K562 (cell line): ENCODE results near the gene SLC39A5.

Experiments
- EGR1 ChIP-seq: fragments of 450-650 bp; conservative IDR thresholded peaks from 2 replicates; pipeline ENCODE4 v1.6.1; 2017; ENCODE audit warnings: mild to moderate bottlenecking
- POLR2A ChIP-seq: fragments of 450-650 bp; conservative IDR thresholded peaks from 2 replicates; pipeline ENCODE4 v1.6.1; 2016
- TF ChIP-seq, protein P1 (sequence below), 2 experiments: fragments of 450-650 bp; formaldehyde crosslinking in 1 of 2; IDR thresholded peaks; 2 replicates each; pipeline versions ENCODE4 v1.4.0 to v1.6.1; 2014 to 2020; ENCODE audit warnings: mild to moderate bottlenecking in 2 of 2, borderline replicate concordance in 1 of 2, low read depth in 1 of 2

DNA sequence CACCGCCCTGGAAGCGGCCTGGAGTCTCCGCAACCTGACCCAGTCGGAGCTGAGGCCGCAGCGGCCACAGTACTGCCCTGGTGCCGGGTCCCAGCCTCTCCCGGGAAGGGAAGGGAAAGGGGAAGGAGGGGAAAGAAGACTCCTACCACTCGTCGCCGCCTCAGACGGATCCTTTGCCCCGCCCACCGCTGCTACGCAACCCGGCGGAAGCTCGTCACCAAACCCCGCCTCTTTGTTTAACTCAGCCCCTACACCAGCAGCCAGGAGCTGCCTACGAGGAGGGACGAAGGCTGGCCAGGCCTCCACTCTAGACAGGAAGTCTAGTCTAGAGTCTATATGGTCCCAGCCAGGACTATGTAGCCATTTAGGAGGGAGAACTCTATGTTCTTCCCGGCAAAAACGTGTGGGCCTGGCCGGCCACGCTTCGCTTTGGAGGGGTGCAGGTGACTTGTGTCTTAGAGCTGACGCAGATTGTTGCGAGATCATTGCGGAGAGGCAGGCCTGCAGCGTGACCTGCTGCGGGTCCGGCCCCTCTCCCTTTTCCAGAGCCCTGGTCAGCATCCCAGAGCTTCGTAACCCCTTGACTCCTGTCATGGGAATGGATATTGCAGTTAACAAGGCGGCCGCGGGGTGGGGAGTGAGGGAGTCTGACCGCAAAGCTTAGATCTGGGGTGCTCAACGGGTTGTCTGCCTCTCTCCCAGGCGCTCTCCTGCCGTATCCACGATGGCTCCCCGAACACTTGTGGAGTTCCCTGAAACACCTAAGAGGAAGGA, 7.9 kb upstream of the SLC39A5 start, which contains the start of gene RNF41:
- TF ChIP-seq POLR2A, result peak; percentile 96
- no peak for TF ChIP-seq EGR1
- TF ChIP-seq, protein P1, sequence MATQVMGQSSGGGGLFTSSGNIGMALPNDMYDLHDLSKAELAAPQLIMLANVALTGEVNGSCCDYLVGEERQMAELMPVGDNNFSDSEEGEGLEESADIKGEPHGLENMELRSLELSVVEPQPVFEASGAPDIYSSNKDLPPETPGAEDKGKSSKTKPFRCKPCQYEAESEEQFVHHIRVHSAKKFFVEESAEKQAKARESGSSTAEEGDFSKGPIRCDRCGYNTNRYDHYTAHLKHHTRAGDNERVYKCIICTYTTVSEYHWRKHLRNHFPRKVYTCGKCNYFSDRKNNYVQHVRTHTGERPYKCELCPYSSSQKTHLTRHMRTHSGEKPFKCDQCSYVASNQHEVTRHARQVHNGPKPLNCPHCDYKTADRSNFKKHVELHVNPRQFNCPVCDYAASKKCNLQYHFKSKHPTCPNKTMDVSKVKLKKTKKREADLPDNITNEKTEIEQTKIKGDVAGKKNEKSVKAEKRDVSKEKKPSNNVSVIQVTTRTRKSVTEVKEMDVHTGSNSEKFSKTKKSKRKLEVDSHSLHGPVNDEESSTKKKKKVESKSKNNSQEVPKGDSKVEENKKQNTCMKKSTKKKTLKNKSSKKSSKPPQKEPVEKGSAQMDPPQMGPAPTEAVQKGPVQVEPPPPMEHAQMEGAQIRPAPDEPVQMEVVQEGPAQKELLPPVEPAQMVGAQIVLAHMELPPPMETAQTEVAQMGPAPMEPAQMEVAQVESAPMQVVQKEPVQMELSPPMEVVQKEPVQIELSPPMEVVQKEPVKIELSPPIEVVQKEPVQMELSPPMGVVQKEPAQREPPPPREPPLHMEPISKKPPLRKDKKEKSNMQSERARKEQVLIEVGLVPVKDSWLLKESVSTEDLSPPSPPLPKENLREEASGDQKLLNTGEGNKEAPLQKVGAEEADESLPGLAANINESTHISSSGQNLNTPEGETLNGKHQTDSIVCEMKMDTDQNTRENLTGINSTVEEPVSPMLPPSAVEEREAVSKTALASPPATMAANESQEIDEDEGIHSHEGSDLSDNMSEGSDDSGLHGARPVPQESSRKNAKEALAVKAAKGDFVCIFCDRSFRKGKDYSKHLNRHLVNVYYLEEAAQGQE (IDR thresholded peaks at IDR 0.05; ENCODE audit: borderline replicate concordance), result no peak
- TF ChIP-seq, protein P1 (CRISPR knock-in tag; IDR thresholded peaks at IDR 0.05; ENCODE audit: low read depth), result no peak
